ENCODE results near the gene S100A2.

S100A2 gene

DNA sequence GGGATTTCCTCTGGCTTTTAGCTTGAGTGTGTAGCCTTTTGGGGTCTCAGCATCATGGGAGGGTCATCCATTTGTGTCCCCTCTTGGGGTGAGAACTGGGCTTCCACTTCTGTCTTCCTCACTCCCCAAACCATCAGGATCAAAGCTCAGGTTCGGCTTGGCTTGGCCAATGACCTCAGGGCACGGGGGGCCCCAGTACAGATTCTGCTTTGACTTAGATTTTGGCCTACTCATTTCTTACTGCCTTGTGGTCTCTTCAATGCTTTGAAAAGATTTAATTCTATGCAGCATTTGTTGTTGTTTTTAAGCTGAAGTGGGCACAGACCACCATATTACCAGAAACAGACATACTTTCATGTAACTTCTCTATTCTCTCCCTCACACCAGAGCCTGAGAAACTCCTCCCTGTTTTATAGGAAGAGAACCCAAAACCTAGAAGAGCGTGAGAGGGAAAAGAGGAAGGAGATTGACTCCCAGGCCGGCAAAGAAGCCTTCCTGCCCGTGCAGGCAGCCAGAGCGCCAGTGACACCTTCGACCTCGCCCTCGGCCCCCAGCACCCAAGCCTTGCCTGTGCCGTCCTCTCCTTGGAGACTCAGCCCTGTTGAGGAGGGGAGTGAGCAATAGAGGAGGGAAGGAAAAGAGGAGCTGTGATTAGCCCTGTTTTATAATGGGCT is 14.7 kb downstream of the S100A2 start:
- no peak overlapping the region for H2AFZ ChIP-seq
- H3K9ac ChIP-seq, result no peak overlapping the region
- no peaks in the 10 kb centered on the region for H3K4me1 ChIP-seq
- H3K36me3 ChIP-seq (ENCODE audit: control insufficient read depth, insufficient read depth, low read length), result no peaks in the 10 kb centered on the region
- H3K27ac ChIP-seq, result no peak overlapping the region
- H3K27me3 ChIP-seq (ENCODE audit: control insufficient read depth, insufficient read depth, low read length), result no peaks in the 10 kb centered on the region
- TF ChIP-seq, protein P1, sequence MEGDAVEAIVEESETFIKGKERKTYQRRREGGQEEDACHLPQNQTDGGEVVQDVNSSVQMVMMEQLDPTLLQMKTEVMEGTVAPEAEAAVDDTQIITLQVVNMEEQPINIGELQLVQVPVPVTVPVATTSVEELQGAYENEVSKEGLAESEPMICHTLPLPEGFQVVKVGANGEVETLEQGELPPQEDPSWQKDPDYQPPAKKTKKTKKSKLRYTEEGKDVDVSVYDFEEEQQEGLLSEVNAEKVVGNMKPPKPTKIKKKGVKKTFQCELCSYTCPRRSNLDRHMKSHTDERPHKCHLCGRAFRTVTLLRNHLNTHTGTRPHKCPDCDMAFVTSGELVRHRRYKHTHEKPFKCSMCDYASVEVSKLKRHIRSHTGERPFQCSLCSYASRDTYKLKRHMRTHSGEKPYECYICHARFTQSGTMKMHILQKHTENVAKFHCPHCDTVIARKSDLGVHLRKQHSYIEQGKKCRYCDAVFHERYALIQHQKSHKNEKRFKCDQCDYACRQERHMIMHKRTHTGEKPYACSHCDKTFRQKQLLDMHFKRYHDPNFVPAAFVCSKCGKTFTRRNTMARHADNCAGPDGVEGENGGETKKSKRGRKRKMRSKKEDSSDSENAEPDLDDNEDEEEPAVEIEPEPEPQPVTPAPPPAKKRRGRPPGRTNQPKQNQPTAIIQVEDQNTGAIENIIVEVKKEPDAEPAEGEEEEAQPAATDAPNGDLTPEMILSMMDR (IDR thresholded peaks at IDR 0.05), result no peak
- no peaks in the 10 kb centered on the region for H3K79me2 ChIP-seq
- no peaks in the 10 kb centered on the region for H3K9me3 ChIP-seq (ENCODE audit: control insufficient read depth, low read length)
- H3K4me2 ChIP-seq (ENCODE audit: low read length), result no peak overlapping the region
- H3K4me3 ChIP-seq (ENCODE audit: low read depth, low read length), result no peak overlapping the region

DNA sequence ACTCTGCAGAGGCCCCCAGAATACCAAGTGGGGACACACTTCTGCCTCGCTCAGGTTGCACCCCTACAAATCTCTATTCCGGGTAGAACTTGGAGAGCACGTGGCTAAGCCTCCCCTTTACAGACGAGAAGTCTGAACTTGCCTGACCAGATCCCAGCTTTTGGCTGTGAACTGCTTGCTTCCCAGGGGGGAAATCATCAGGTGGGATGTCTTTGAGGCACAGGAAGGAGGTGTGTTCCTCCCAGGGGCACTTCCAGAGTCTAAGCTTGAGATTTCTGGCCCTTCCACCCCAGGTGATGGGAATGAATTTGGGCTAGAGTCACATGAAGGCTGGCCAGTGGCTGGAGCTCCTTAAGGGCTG is 15.3 kb downstream of the S100A2 start:
- TF ChIP-seq, protein P1 (IDR thresholded peaks at IDR 0.05), result no peak
- H3K27ac ChIP-seq, result no peak overlapping the region
- no peak overlapping the region for H3K4me3 ChIP-seq (ENCODE audit: low read depth, low read length)
- no peak overlapping the region for H3K4me2 ChIP-seq (ENCODE audit: low read length)
- no peaks in the 10 kb centered on the region for H3K9me3 ChIP-seq (ENCODE audit: control insufficient read depth, low read length)
- no peaks in the 10 kb centered on the region for H3K27me3 ChIP-seq (ENCODE audit: control insufficient read depth, insufficient read depth, low read length)
- no peaks in the 10 kb centered on the region for H3K4me1 ChIP-seq
- H2AFZ ChIP-seq, result no peak overlapping the region
- H3K79me2 ChIP-seq, result no peaks in the 10 kb centered on the region
- H3K9ac ChIP-seq, result no peak overlapping the region
- H3K36me3 ChIP-seq (ENCODE audit: control insufficient read depth, insufficient read depth, low read length), result no peaks in the 10 kb centered on the region

DNA sequence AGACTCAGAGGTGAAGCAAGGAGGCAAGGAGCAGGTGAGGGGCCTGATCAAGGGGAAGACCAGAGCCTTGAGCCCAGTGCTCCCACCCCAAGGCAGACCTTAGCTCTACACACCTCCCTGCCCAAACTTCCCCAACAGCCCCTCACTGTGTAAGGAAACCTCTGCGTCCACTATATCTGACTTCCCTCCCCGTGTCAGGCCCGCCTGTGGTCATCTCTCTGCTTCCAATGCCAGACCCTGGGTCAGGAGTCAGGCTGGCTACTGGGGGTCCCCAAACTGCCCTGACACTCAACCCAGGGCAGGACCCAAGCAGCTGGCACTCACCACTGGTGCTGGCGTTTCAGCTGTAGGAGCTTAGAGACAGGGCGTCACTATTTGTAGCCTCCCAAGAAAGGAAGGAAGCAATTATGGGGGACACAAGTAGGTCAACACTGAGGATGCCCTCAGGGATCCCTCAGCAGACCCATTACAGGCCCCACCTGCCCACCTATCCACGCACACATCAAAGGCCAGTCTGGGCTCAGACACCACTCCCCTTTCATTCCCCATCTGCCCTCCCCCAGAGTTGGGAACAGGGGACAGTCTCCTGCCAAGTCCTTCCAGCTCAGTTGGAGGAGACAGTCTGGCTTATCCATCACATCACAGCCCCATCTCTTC is 15.8 kb downstream of the S100A2 start:
- H2AFZ ChIP-seq, result no peak overlapping the region
- H3K4me1 ChIP-seq, result no peaks in the 10 kb centered on the region
- TF ChIP-seq, protein P1 (IDR thresholded peaks at IDR 0.05), result no peak
- no peaks in the 10 kb centered on the region for H3K79me2 ChIP-seq
- no peaks in the 10 kb centered on the region for H3K27me3 ChIP-seq (ENCODE audit: control insufficient read depth, insufficient read depth, low read length)
- no peaks in the 10 kb centered on the region for H3K36me3 ChIP-seq (ENCODE audit: control insufficient read depth, insufficient read depth, low read length)
- H3K27ac ChIP-seq, result no peak overlapping the region
- no peak overlapping the region for H3K4me2 ChIP-seq (ENCODE audit: low read length)
- H3K4me3 ChIP-seq (ENCODE audit: low read depth, low read length), result no peak overlapping the region
- no peak overlapping the region for H3K9ac ChIP-seq
- no peaks in the 10 kb centered on the region for H3K9me3 ChIP-seq (ENCODE audit: control insufficient read depth, low read length)

DNA sequence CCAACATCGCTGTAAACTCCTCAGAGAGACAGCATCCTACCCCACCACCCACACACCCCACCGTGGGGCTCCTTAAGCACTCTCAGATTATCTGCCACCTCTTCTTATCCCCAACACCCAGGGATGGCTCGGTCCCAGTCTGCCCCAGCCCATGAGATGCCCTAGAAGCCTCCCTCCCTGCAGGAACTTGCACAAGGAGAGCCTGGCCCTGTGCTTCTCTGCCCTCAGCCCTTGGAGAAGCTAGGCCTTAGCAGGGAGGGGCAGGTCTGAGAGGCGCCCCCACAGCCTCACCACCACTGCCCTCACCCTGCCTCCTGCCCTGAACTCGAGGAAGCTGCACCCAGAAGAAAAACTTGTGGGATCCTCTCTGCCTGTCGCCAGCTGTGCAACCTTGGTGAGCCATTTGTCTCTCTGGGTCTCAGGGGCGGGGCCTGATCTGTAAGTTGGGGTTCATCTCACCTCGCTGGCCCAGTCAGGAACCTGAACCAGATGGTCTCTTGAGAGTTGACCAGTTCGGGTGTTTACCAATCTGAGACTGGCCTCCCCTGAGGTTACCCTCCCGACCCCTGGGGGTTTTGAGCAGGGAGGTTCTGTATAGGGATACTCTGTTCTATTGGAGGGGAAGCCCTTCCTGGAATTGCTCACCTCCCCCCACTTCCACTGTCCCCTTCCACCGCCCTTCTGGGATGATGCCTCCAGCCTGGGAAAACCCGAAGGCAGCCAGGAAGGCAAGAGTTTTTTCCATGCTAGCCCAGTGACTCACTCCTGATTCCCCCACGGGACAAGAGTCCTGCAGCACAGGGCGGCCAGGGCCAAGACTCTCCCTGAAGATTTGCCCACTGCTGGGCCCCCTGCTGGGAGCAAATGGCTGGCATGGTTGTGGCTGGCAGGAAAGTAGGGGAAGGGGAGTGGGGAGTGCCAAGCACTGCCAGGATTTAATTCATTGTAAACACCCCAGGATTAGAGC is 16.6 kb downstream of the S100A2 start, which contains the start of gene S100A3:
Gene S100A3, minus strand, starts transcription at position 537 of the 967 bp plus-strand sequence. CDS start 773 bp downstream, outside the sequence.
- TF ChIP-seq, protein P1 (IDR thresholded peaks at IDR 0.05), result no peak
- no peak within 1 kb of the TSS for H3K27ac ChIP-seq
- no peaks in the 10 kb centered on the region for H3K36me3 ChIP-seq (ENCODE audit: control insufficient read depth, insufficient read depth, low read length)
- no peaks in the 10 kb centered on the region for H3K27me3 ChIP-seq (ENCODE audit: control insufficient read depth, insufficient read depth, low read length)
- no peaks in the 10 kb centered on the region for H3K4me1 ChIP-seq
- no peak within 1 kb of the TSS for H2AFZ ChIP-seq
- H3K4me2 ChIP-seq (ENCODE audit: low read length), result no peak within 1 kb of the TSS
- no peak within 1 kb of the TSS for H3K4me3 ChIP-seq (ENCODE audit: low read depth, low read length)
- H3K79me2 ChIP-seq, result no peaks in the 10 kb centered on the region
- H3K9me3 ChIP-seq (ENCODE audit: control insufficient read depth, low read length), result no peaks in the 10 kb centered on the region
- no peak within 1 kb of the TSS for H3K9ac ChIP-seq
